HT1080 (cell line): ENCODE data around the gene ATP6V0A4. TPM values are rescaled to one million over a fixed set of nuclear protein-coding genes. Genes with fewer than 3 reads are reported as not detected.
"Not testable (repeated sequence)": the region's sequence is repeated elsewhere in the genome, so short reads cannot be mapped to it uniquely, and the experiment has no call there.

Experiments
- DNase-seq: peaks from one replicate; pipeline ENCODE4 v3.0.0-alpha.2; 2015; ENCODE audit warnings: low read depth
- polyA plus RNA-seq, 2 experiments: library from polyadenylated mRNA; depleted of rRNA; stranded (reverse); fragments of >200 nt; gene quantifications; 2 replicates each; pipeline ENCODE4 v1.2.3, GENCODE V29; 2015
- total RNA-seq: library from RNA; depleted of rRNA; stranded (reverse); fragments of >200 nt; shearing (Covaris generic); gene quantifications from 2 replicates; pipeline ENCODE4 v1.2.3, GENCODE V29; 2014; rRNA removed

ATP6V0A4 gene
- total RNA-seq, result 0.30 and 0.47 TPM in 2 replicates
- polyA plus RNA-seq (2015; cell fraction: cytosol; rRNA removed), result 0.30 and 0.44 TPM in 2 replicates
- polyA plus RNA-seq (2015; cell fraction: nucleus; rRNA removed), result 1.1 and 1.3 TPM in 2 replicates

- no peak for DNase-seq
Measured at GRCh38 chr7:138797715-138798320, at the start of gene ATP6V0A4, which contains the start of gene TMEM213. TSS of gene ATP6V0A4 (minus strand) at chr7:138798196. CDS start at chr7:138771247, 26,949 bp downstream. TSS of gene TMEM213 (plus strand) at chr7:138797994. CDS start at chr7:138798105, 111 bp downstream.

- no peak for DNase-seq
Measured at GRCh38 chr7:138845711-138846110, 47.7 kb upstream of the ATP6V0A4 start.

- no peak for DNase-seq
Measured at GRCh38 chr7:138843632-138844580, 45.9 kb upstream of the ATP6V0A4 start.

- DNase-seq, result peak; percentile 61
Measured at GRCh38 chr7:138842111-138842510, 44.1 kb upstream of the ATP6V0A4 start.

GRCh38 chr7:138838166-138838565, 40.2 kb upstream of the ATP6V0A4 start:
- no peak for DNase-seq

- no peak for DNase-seq
Measured at GRCh38 chr7:138837627-138838026, 39.6 kb upstream of the ATP6V0A4 start.

- DNase-seq, result no peak
Measured at GRCh38 chr7:138835087-138835486, 37.1 kb upstream of the ATP6V0A4 start.

GRCh38 chr7:138834583-138834982, 36.6 kb upstream of the ATP6V0A4 start:
- DNase-seq, result no peak

- DNase-seq, result no peak
Measured at GRCh38 chr7:138833596-138833995, 35.6 kb upstream of the ATP6V0A4 start.

GRCh38 chr7:138832966-138833365, 35.0 kb upstream of the ATP6V0A4 start:
- no peak for DNase-seq

- no peak for DNase-seq
Measured at GRCh38 chr7:138829335-138829734, 31.3 kb upstream of the ATP6V0A4 start.

- DNase-seq, result no peak
Measured at GRCh38 chr7:138828302-138828701, 30.3 kb upstream of the ATP6V0A4 start.

GRCh38 chr7:138825049-138825721, 27.2 kb upstream of the ATP6V0A4 start:
- no peak for DNase-seq

- no peak for DNase-seq
Measured at GRCh38 chr7:138822867-138823535, 25.0 kb upstream of the ATP6V0A4 start.

GRCh38 chr7:138821912-138822311, 23.9 kb upstream of the ATP6V0A4 start:
- DNase-seq, result no peak

- no peak for DNase-seq
Measured at GRCh38 chr7:138819625-138820024, 21.6 kb upstream of the ATP6V0A4 start.

- DNase-seq, result no peak
Measured at GRCh38 chr7:138816650-138817049, 18.7 kb upstream of the ATP6V0A4 start.

GRCh38 chr7:138814816-138815332, 16.9 kb upstream of the ATP6V0A4 start:
- DNase-seq, result peak; percentile 17

GRCh38 chr7:138813945-138814344, 15.9 kb upstream of the ATP6V0A4 start:
- no peak for DNase-seq

GRCh38 chr7:138811327-138811726, 13.3 kb upstream of the ATP6V0A4 start:
- not testable (repeated sequence) for DNase-seq

- DNase-seq, result no peak
Measured at GRCh38 chr7:138809346-138809745, 11.3 kb upstream of the ATP6V0A4 start.
